GM12878 (cell line): Measurements from ENCODE around the gene ASB8. TPM values are rescaled to one million over a fixed set of nuclear protein-coding genes. Genes with fewer than 3 reads are reported as not detected.

Experiments
- ATAC-seq: fragments of 200-7000 bp; cut with Tn5 transposase; 3 replicates; pipeline ENCODE4 v1.9.1; 2020; ENCODE audit warnings: mild to moderate bottlenecking, moderate library complexity
- BruUV-seq: library from RNA; stranded (reverse); fragments of 400-500 nt; replicated peaks from 2 replicates; lab custom pipeline; 2021; lab: Mats Ljungman, UMichigan
- CTCF ChIA-PET: fragments of 300-600 bp; sonication (Branson Sonifier 250); formaldehyde crosslinking; extraction: SDS; loops from one replicate; lab custom pipeline; 2021; ENCODE audit warnings: inconsistent platforms; lab: Yijun Ruan, JAX
- POLR2A ChIA-PET: fragments of 350-600 bp; formaldehyde crosslinking; extraction: SDS; loops from one replicate; lab custom pipeline; 2021; ENCODE audit warnings: inconsistent platforms; lab: Charles Lee
- RAD21 ChIA-PET: fragments of 300-600 bp; sonication (Branson Sonifier 250); formaldehyde crosslinking; loops from one replicate; lab custom pipeline; 2023; ENCODE audit warnings: antibody characterized with exemption; ENCODE audit not compliant: unreplicated experiment; lab: Charles Lee
- SMC1A ChIA-PET: fragments of 300-600 bp; sonication (Branson Sonifier 250); formaldehyde crosslinking; loops from one replicate; lab custom pipeline; 2023; ENCODE audit not compliant: unreplicated experiment, uncharacterized antibody; lab: Charles Lee
- DNase-seq: peaks from one replicate; pipeline ENCODE4 v3.0.0-alpha.2; 2011; ENCODE audit warnings: low read depth, low spot score
- FAIRE-seq: peaks from 3 replicates; lab custom pipeline; 2011; peaks lifted over from hg19 to GRCh38; lab: Jason Lieb, UNC
- H2AFZ ChIP-seq: 2 replicates; pipeline ENCODE4 v1.6.0; 2011; ENCODE audit warnings: low read depth, low read length, control low read depth; ENCODE audit not compliant: control insufficient read depth
- H3K27ac ChIP-seq: 2 replicates; pipeline ENCODE4 v1.5.1; 2011; ENCODE audit warnings: control low read depth; ENCODE audit not compliant: control insufficient read depth, insufficient read depth
- H3K27me3 ChIP-seq, 2 experiments: replicated peaks in 1 of 2; 2 replicates each; pipeline versions ENCODE4 v1.6.0 to v1.6.1; 2011; ENCODE audit warnings: low read length in 1 of 2; ENCODE audit not compliant: control insufficient read depth in 2 of 2, insufficient read depth in 2 of 2
- H3K36me3 ChIP-seq, 2 experiments: 2 replicates each; pipeline ENCODE4 v1.5.1; 2011; ENCODE audit warnings: low read length in 1 of 2; ENCODE audit not compliant: control insufficient read depth in 2 of 2, insufficient read depth in 2 of 2
- H3K4me1 ChIP-seq: 2 replicates; pipeline ENCODE4 v1.6.1; 2011; ENCODE audit warnings: mild to moderate bottlenecking, low read length, moderate library complexity, mixed read lengths; ENCODE audit not compliant: control insufficient read depth, insufficient read depth
- H3K4me2 ChIP-seq: 2 replicates; pipeline ENCODE4 v1.6.0; 2011; ENCODE audit warnings: control low read depth; ENCODE audit not compliant: control insufficient read depth, insufficient read depth
- H3K4me3 ChIP-seq: fragments of 200-600 bp; sonication (generic); 2 replicates; pipeline ENCODE4 v1.5.1; 2016
- H3K79me2 ChIP-seq: 2 replicates; pipeline ENCODE4 v1.6.0; 2011; ENCODE audit warnings: low read length; ENCODE audit not compliant: control insufficient read depth, insufficient read depth
- H3K9ac ChIP-seq: 2 replicates; pipeline ENCODE4 v1.8.0; 2011; ENCODE audit warnings: low read length, control low read depth, mixed read lengths; ENCODE audit not compliant: control insufficient read depth, insufficient read depth
- H3K9me3 ChIP-seq: replicated peaks from 3 replicates; pipeline ENCODE4 v1.5.1; 2011; ENCODE audit warnings: mild to moderate bottlenecking, low read length; ENCODE audit not compliant: control insufficient read depth, insufficient read depth
- H4K20me1 ChIP-seq: 2 replicates; pipeline ENCODE4 v1.6.0; 2011; ENCODE audit not compliant: control insufficient read depth, insufficient read depth
- BACH1 ChIP-seq: fragments of 450-650 bp; IDR thresholded peaks from 2 replicates; pipeline ENCODE4 v1.6.1; 2017; ENCODE audit warnings: mild to moderate bottlenecking, borderline replicate concordance
- BHLHE40 ChIP-seq, 2 experiments: fragments of 450-650 bp in 1 of 2; IDR thresholded peaks; 2 replicates each; pipeline ENCODE4 v1.6.1; 2011 to 2017; ENCODE audit warnings: low read depth in 2 of 2, borderline replicate concordance in 1 of 2, improper control_type of control experiment in 1 of 2, low read length in 1 of 2, mild to moderate bottlenecking in 1 of 2
- CHD4 ChIP-seq: fragments of 200-600 bp; sonication (generic); IDR thresholded peaks from 2 replicates; pipeline ENCODE4 v1.6.1; 2016; ENCODE audit warnings: mild to moderate bottlenecking
- CREM ChIP-seq: IDR thresholded peaks from 2 replicates; pipeline ENCODE4 v1.6.1; 2014; ENCODE audit warnings: antibody characterized with exemption, low read depth
- GATAD2B ChIP-seq: fragments of 450-650 bp; conservative IDR thresholded peaks from 2 replicates; pipeline ENCODE4 v1.6.1; 2017; ENCODE audit warnings: low read depth, mild to moderate bottlenecking, moderate library complexity
- KLF5 ChIP-seq: fragments of 450-650 bp; IDR thresholded peaks from 2 replicates; pipeline ENCODE4 v1.6.1; 2014; ENCODE audit warnings: mild to moderate bottlenecking; ENCODE audit not compliant: partially characterized antibody
- NFYB ChIP-seq: IDR thresholded peaks from 2 replicates; pipeline ENCODE4 v1.6.1; 2011; ENCODE audit warnings: low read depth, mild to moderate bottlenecking, low read length, improper control_type of control experiment, moderate library complexity; ENCODE audit not compliant: insufficient read depth
- PKNOX1 ChIP-seq: fragments of 450-650 bp; IDR thresholded peaks from 2 replicates; pipeline ENCODE4 v1.6.1; 2016; ENCODE audit warnings: mild to moderate bottlenecking
- RFX5 ChIP-seq: IDR thresholded peaks from 2 replicates; pipeline ENCODE4 v1.6.1; 2011; ENCODE audit warnings: low read depth, low read length, improper control_type of control experiment
- RUNX3 ChIP-seq: IDR thresholded peaks from 2 replicates; pipeline ENCODE4 v1.6.1; 2012; ENCODE audit warnings: low read length, inconsistent platforms
- SKIL ChIP-seq: fragments of 450-650 bp; IDR thresholded peaks from 2 replicates; pipeline ENCODE4 v1.6.1; 2017; ENCODE audit warnings: mild to moderate bottlenecking, low read depth, inconsistent platforms; ENCODE audit not compliant: poor library complexity, severe bottlenecking
- SMAD1 ChIP-seq: fragments of 450-650 bp; IDR thresholded peaks from 2 replicates; pipeline ENCODE4 v1.6.1; 2018; ENCODE audit warnings: mild to moderate bottlenecking, low read depth; ENCODE audit not compliant: partially characterized antibody
- STAT1 ChIP-seq: fragments of 450-650 bp; conservative IDR thresholded peaks from 2 replicates; pipeline ENCODE4 v1.6.1; 2014; ENCODE audit warnings: antibody characterized with exemption, mild to moderate bottlenecking
- SUPT20H ChIP-seq: IDR thresholded peaks from 2 replicates; pipeline ENCODE4 v1.6.1; 2011; ENCODE audit warnings: low read depth, mild to moderate bottlenecking, low read length, moderate library complexity, borderline replicate concordance; ENCODE audit not compliant: control insufficient read depth
- TBL1XR1 ChIP-seq: IDR thresholded peaks from 2 replicates; pipeline ENCODE4 v1.6.1; 2012; ENCODE audit warnings: low read depth, low read length, improper control_type of control experiment
- ZNF207 ChIP-seq: fragments of 450-650 bp; IDR thresholded peaks from 2 replicates; pipeline ENCODE4 v1.6.1; 2014; ENCODE audit warnings: antibody characterized with exemption, mild to moderate bottlenecking, borderline replicate concordance
- ZNF622 ChIP-seq: fragments of 450-650 bp; IDR thresholded peaks from 2 replicates; pipeline ENCODE4 v1.6.1; 2017; ENCODE audit warnings: mild to moderate bottlenecking, inconsistent platforms
- ZSCAN29 ChIP-seq: fragments of 450-650 bp; IDR thresholded peaks from 2 replicates; pipeline ENCODE4 v1.6.1; 2017; ENCODE audit warnings: mild to moderate bottlenecking, moderate library complexity
- WGBS: methylation state at CpG from one replicate; pipeline ENCODE4 v1.1.6; 2016; ENCODE audit warnings: low lambda C conversion rate; ENCODE audit not compliant: insufficient replicate concordance, insufficient coverage; ENCODE audit errors: missing lambda C conversion rate; 5-methylcytosine and 5-hydroxymethylcytosine counted together
- in situ Hi-C: fragments of 300-500 bp; cut with MboI; formaldehyde crosslinking; loops from 9 replicates; pipeline ENCODE4 v1.14.3; 2018; ENCODE audit warnings: mixed read lengths
- intact Hi-C: fragments of 100-400 bp; cut with micrococcal nuclease; formaldehyde crosslinking; loops from one replicate; pipeline ENCODE4 v1.14.2; 2022; ENCODE audit not compliant: unreplicated experiment
- polyA plus RNA-seq, 11 experiments: library from polyadenylated mRNA; depleted of rRNA in 4 of 11; unstranded in 6 of 11; stranded (reverse) in 5 of 11; fragments of >200 nt; fragmentation: Nextera tagmentation in 4 of 11; fragmentation: Illumina TruSeq in 1 of 11; extraction: Ambion mirVana in 4 of 11; extraction: Trizol in 1 of 11; gene quantifications; 1 replicate in 1 of 11; 2 replicates in 10 of 11; pipeline versions ENCODE4 v1.2.1 to v1.2.3, GENCODE V29; 2011 to 2016; ENCODE audit warnings: inconsistent platforms in 2 of 11, missing spikeins in 2 of 11, low read depth in 1 of 11
- total RNA-seq, 4 experiments: library from RNA; depleted of rRNA in 3 of 4; stranded (reverse); fragments of >200 nt in 3 of 4; fragmentation: Illumina TruSeq in 1 of 4; extraction: Trizol in 1 of 4; gene quantifications; 2 replicates each; pipeline versions ENCODE4 v1.2.1 to v1.2.3, GENCODE V29; 2013 to 2021

ASB8 gene
- total and polyA plus RNA-seq, 10 of the 15 experiments (the other 5 are each of a cell fraction or from before 2014, with no cell fraction given) = 23.7 to 48.0 (median 29.1) TPM

GRCh38 chr12:48197971-48198671 is 40.8 kb upstream of the ASB8 start (continued):
- peak; percentile 75 for TF ChIP-seq KLF5
- no peak for TF ChIP-seq CHD4
- peak; percentile 80 for TF ChIP-seq CREM
- TF ChIP-seq RFX5 = peak; percentile 73
- TF ChIP-seq BACH1 = no peak
- TF ChIP-seq RUNX3 = peak; percentile 71
- TF ChIP-seq ZNF207 = no peak; the same call in 1 of the 2 replicates
- TF ChIP-seq SMAD1 = peak; percentile 68
- 0 out of 2 replicates have a peak, but pooled peaks have one; percentile 43 for TF ChIP-seq TBL1XR1

DNA sequence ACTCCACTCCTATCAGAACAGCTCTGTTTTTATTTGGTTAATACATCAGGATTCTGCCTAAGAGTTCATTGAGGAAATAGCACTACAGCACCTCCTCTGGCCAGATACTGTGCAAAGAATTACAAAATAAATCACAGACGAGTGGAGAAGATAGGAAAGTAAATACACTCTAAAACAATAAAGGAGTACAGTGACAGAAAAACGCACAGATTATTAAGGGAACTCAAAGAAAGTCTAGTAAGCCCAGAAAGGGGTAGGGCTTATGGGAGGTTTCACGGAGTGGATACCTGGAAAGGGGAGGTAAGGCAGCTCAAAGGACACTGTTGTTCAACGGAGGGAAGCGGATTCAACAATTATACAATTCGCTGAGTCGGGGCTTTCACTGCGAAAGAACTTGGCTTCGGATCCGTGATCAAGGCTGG is 40.2 kb upstream of the ASB8 start:
- in situ Hi-C loops (no loop called here), intact Hi-C loops (loop anchor here (10.0 kb wide), 1 partner anchor 157 kb away; the partner anchor contains the start of gene ZNF641)
- Histone ChIP-seq H3K4me1 (0 out of 2 replicates have a peak, but pooled peaks cover 3% of the 10 kb centered on the region), H3K4me2 (peak overlapping the region; percentile 99), H3K36me3 (no peaks in the 10 kb centered on the region), H3K27ac (peak overlapping the region; percentile 91), H3K9me3 (no peaks in the 10 kb centered on the region; the same call in 2 of the 3 replicates), H4K20me1 (no peaks in the 10 kb centered on the region), H2AFZ (peak overlapping the region; percentile 100), H3K4me3 (peak overlapping the region; percentile 86), H3K9ac (peak overlapping the region; percentile 100), H3K79me2 (peaks cover 13% of the 10 kb centered on the region), H3K27me3 (no peaks in the 10 kb centered on the region)
- BruUV-seq = TSS peak; percentile 93
- under 1% methylated on average over 10 of the region's 10 CpGs for WGBS
- POLR2A ChIA-PET = interaction anchor here (0.7 to 1.7 kb wide), 4 partner anchors 14 to 41 kb away, joined by 4 to 8 read pairs (median 6); partner anchors contain the start of gene ASB8
- DNase-seq (peak; percentile 15), FAIRE-seq (peak; percentile 64), ATAC-seq (peak; percentile 55)
- RAD21 ChIA-PET = interaction anchor here (0.7 to 2.0 kb wide), 7 partner anchors 8 to 421 kb away, joined by 3 to 10 read pairs (median 4); partner anchors contain the start of genes ASB8, SENP1 and TMEM106C
- CTCF ChIA-PET = interaction anchor here (0.6 to 2.7 kb wide), 31 partner anchors 9 to 597 kb away, joined by 3 to 14 read pairs (median 4); partner anchors contain the start of genes ASB8 and CCDC184
- SMC1A ChIA-PET = interaction anchor here (0.9 to 2.1 kb wide), 7 partner anchors 8 to 421 kb away, joined by 3 to 6 read pairs (median 4); partner anchors contain the start of gene CCDC184
- TF ChIP-seq BACH1 = no peak
- TF ChIP-seq GATAD2B = no peak
- TF ChIP-seq ZSCAN29 = no peak
- no peak for TF ChIP-seq ZNF622
- TF ChIP-seq KLF5 = no peak
- no peak for TF ChIP-seq BHLHE40 (IDR thresholded peaks at IDR 0.05; ENCODE audit: borderline replicate concordance in 1 of 2, low read depth in 2 of 2, low read length in 1 of 2)
- TF ChIP-seq SKIL = no peak
- no peak for TF ChIP-seq SUPT20H
- TF ChIP-seq PKNOX1 = no peak
- TF ChIP-seq NFYB = no peak
- no peak for TF ChIP-seq STAT1
